A549 treated with AZD9567 at 1 μM for 4 hours (cell line): Measurements from ENCODE around the gene KRTAP10-10. TPM values are rescaled to one million over a fixed set of nuclear protein-coding genes. Genes with fewer than 3 reads are reported as not detected.

Experiments used
- total RNA-seq: library from RNA; stranded (reverse); fragments of 200-300 nt; extraction: Qiagen RNA extraction; gene quantifications from 5 replicates; pipeline ENCODE4 v1.2.3, GENCODE V29; 2022; ENCODE audit not compliant: insufficient read depth

Gene KRTAP10-10
- not detected in 5 replicates for total RNA-seq

GRCh38 chr21:44637018-44637850, at the start of gene KRTAP10-10:
Gene KRTAP10-10 (plus strand): TSS chr21:44637356. CDS start chr21:44637418, 62 bp downstream.

GRCh38 chr21:44592446-44593311, 44.5 kb upstream of the KRTAP10-10 start, which contains the start of gene KRTAP10-6:
Gene KRTAP10-6 (minus strand): TSS chr21:44592505. CDS start chr21:44592484, 21 bp downstream.

GRCh38 chr21:44600118-44600978, 36.8 kb upstream of the KRTAP10-10 start, which contains the start of gene KRTAP10-7:
Gene KRTAP10-7 (plus strand): TSS chr21:44600597. CDS start chr21:44600622, 25 bp downstream.

GRCh38 chr21:44612029-44612486, 25.1 kb upstream of the KRTAP10-10 start, which contains the start of gene KRTAP10-8:
Gene KRTAP10-8 (plus strand): TSS chr21:44612079. CDS start chr21:44612101, 22 bp downstream.

GRCh38 chr21:44626673-44627143, 10.4 kb upstream of the KRTAP10-10 start, which contains the start of gene KRTAP10-9:
Gene KRTAP10-9 (plus strand): TSS chr21:44627093. CDS start chr21:44627172, 79 bp downstream.

GRCh38 chr21:44646366-44647221, 9.4 kb downstream of the KRTAP10-10 start, which contains the start of gene KRTAP10-11:
Gene KRTAP10-11 (plus strand): TSS chr21:44646414. CDS start chr21:44646459, 45 bp downstream.

GRCh38 chr21:44654576-44655175, 17.5 kb downstream of the KRTAP10-10 start, which contains the start of gene KRTAP12-4:
Gene KRTAP12-4 (minus strand): TSS chr21:44654659. CDS start chr21:44654614, 45 bp downstream.

GRCh38 chr21:44657635-44658540, 20.7 kb downstream of the KRTAP10-10 start, which contains the start of gene KRTAP12-3:
Gene KRTAP12-3 (plus strand): TSS chr21:44657932. CDS start chr21:44657980, 48 bp downstream.

GRCh38 chr21:44666401-44667320, 29.5 kb downstream of the KRTAP10-10 start, which contains the start of gene KRTAP12-2:
Gene KRTAP12-2 (minus strand): TSS chr21:44666927. CDS start chr21:44666886, 41 bp downstream.

GRCh38 chr21:44681861-44682579, 44.9 kb downstream of the KRTAP10-10 start, which contains the start of gene KRTAP12-1:
Gene KRTAP12-1 (minus strand): TSS chr21:44682163. CDS start chr21:44682123, 40 bp downstream.

Other genes starting within 250 kb of the KRTAP10-10 start
- gene LRRC3, start 181.8 kb upstream of the KRTAP10-10 start, total RNA-seq = 1.6 to 2.8 TPM (median 2.4 TPM) in 5 replicates
- not detected in 5 replicates for gene KRTAP10-1, start 97.2 kb upstream of the KRTAP10-10 start, total RNA-seq
- not detected in 5 replicates for gene KRTAP10-2, start 85.9 kb upstream of the KRTAP10-10 start, total RNA-seq
- not detected in 5 replicates for gene KRTAP10-3, start 78.6 kb upstream of the KRTAP10-10 start, total RNA-seq
- gene KRTAP10-4, start 63.6 kb upstream of the KRTAP10-10 start, total RNA-seq = not detected in 5 replicates
- not detected in 5 replicates for gene KRTAP10-5, start 56.8 kb upstream of the KRTAP10-10 start, total RNA-seq
- not detected in 5 replicates for gene KRTAP10-6, start 44.9 kb upstream of the KRTAP10-10 start, total RNA-seq
- gene KRTAP10-7, start 36.8 kb upstream of the KRTAP10-10 start, total RNA-seq = not detected in 5 replicates
- not detected in 5 replicates for gene KRTAP10-8, start 25.3 kb upstream of the KRTAP10-10 start, total RNA-seq
- gene KRTAP10-9, start 10.3 kb upstream of the KRTAP10-10 start, total RNA-seq = not detected in 5 replicates
- not detected in 5 replicates for gene KRTAP10-11, start 9.1 kb downstream of the KRTAP10-10 start, total RNA-seq
- gene KRTAP12-4, start 17.3 kb downstream of the KRTAP10-10 start, total RNA-seq = not detected in 5 replicates
- gene KRTAP12-3, start 20.6 kb downstream of the KRTAP10-10 start, total RNA-seq = not detected in 5 replicates
- gene KRTAP12-2, start 29.6 kb downstream of the KRTAP10-10 start, total RNA-seq = not detected in 5 replicates
- not detected in 5 replicates for gene KRTAP12-1, start 44.8 kb downstream of the KRTAP10-10 start, total RNA-seq
- gene KRTAP10-12, start 59.8 kb downstream of the KRTAP10-10 start, total RNA-seq = not detected in 5 replicates
- 0.02 TPM in 1 of 5 replicates, not detected in the others for gene TSPEAR, start 74.2 kb downstream of the KRTAP10-10 start, total RNA-seq
- 26.1 to 39.4 TPM (median 38.1 TPM) in 5 replicates for gene UBE2G2, start 164.5 kb downstream of the KRTAP10-10 start, total RNA-seq
- gene SUMO3, start 180.7 kb downstream of the KRTAP10-10 start, total RNA-seq = 62.4 to 75.2 TPM (median 68.4 TPM) in 5 replicates
- 82.9 to 95.4 TPM (median 93.7 TPM) in 5 replicates for gene PTTG1IP, start 236.3 kb downstream of the KRTAP10-10 start, total RNA-seq